ENCODE measurements around the gene PGAP3. TPM values are rescaled to one million over a fixed set of nuclear protein-coding genes. Genes with fewer than 3 reads are reported as not detected.
A peak's percentile ranks its signal among the peaks of the same experiment; 100 is the strongest.

The PGAP3 gene
- total and polyA plus RNA-seq, 3 donors from 2014 or later, result 21.1 to 37.4 (median 28.6) TPM

DNA sequence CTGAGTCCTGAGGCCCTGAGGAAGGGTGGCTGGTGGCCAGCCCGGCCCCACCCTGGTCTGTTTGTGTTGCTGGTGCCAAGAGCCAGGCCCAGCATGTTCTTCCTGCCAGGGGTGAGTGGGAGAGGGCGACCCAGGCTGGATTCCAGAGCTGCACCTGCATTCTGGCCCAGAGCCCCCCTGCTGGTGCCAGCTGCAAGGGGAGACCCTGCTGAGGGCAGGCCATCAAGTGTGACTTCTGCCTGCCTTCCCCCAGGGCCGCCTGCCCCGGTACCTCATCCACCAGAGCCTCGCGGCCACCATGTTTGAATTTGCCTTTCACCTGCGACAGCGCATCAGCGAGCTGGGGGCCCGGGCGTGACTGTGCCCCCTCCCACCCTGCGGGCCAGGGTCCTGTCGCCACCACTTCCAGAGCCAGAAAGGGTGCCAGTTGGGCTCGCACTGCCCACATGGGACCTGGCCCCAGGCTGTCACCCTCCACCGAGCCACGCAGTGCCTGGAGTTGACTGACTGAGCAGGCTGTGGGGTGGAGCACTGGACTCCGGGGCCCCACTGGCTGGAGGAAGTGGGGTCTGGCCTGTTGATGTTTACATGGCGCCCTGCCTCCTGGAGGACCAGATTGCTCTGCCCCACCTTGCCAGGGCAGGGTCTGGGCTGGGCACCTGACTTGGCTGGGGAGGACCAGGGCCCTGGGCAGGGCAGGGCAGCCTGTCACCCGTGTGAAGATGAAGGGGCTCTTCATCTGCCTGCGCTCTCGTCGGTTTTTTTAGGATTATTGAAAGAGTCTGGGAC, 25.1 kb downstream of the PGAP3 start:
- Histone ChIP-seq H3K27ac (no peak overlapping the region), H3K27me3 (no peaks in the 10 kb centered on the region), H3K4me1 (peaks cover 19% of the 10 kb centered on the region), H3K36me3 (ENCODE audit: low read depth, missing control alignments) (no peaks in the 10 kb centered on the region), H3K4me3 (no peak overlapping the region), H3K9me3 (no peaks in the 10 kb centered on the region)
- intact Hi-C loops (cut with DNase I; ENCODE audit: low total_unique reads), result no loop called here
- DNase-seq, result no peak
- WGBS, 2 donors, result 89 to 90% methylated on average over 14 to 21 of the region's 22 CpGs
- TF ChIP-seq POLR2A (IDR thresholded peaks at IDR 0.05) (no peak), CTCF (IDR thresholded peaks at IDR 0.05) (no peak)

DNA sequence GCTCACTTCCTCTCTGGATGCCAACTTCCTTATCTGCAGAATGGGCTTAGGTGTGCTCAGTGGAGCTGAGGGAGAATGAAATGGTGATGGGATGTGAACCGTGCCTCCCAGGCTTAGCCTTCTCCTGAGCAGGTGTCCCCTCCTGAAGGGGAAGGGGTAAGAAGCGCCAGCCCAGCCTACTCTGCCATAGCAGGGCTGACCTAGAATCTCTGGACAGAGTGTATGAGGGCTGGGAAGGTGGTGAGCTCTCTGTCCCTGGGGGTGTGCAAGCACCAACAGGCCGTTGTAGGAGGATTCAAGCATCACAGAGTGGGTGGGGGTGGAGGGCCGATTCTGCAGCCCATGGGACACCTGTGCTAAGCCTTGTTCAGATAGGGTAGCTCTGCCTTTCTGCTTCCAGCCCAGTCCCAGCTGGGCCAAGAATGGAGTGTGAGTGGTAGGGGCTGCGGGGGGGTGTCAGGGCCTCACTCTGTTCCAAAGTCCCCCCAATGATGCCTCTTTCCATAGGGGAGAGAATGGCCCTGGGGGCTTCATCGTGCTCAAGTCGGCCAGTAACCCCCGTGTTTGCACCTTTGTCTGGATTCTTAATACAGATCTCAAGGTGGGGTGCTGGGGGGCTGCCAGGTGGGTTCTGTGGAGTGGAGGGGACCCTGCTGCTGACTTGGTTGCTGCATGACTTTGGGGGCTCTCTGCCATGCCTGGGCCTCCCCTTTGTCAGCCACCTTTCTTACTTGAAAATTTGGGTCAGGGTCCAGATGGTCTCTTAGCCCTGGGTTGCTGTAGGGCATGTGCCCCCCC, 25.9 kb downstream of the PGAP3 start:
- 73 to 90% methylated on average over 3 to 8 of the region's 8 CpGs for whole genome bisulfite sequencing, 2 donors
- Histone ChIP-seq H3K9me3 (no peaks in the 10 kb centered on the region), H3K27ac (no peak overlapping the region), H3K4me1 (peaks cover 11% of the 10 kb centered on the region), H3K27me3 (no peaks in the 10 kb centered on the region), H3K36me3 (ENCODE audit: low read depth, missing control alignments) (no peaks in the 10 kb centered on the region), H3K4me3 (no peak overlapping the region)
- no peak for DNase-seq
- no peak for TF ChIP-seq CTCF (IDR thresholded peaks at IDR 0.05)
- no peak for TF ChIP-seq POLR2A (IDR thresholded peaks at IDR 0.05)
- intact Hi-C loops (cut with DNase I; ENCODE audit: low total_unique reads), result no loop called here

DNA sequence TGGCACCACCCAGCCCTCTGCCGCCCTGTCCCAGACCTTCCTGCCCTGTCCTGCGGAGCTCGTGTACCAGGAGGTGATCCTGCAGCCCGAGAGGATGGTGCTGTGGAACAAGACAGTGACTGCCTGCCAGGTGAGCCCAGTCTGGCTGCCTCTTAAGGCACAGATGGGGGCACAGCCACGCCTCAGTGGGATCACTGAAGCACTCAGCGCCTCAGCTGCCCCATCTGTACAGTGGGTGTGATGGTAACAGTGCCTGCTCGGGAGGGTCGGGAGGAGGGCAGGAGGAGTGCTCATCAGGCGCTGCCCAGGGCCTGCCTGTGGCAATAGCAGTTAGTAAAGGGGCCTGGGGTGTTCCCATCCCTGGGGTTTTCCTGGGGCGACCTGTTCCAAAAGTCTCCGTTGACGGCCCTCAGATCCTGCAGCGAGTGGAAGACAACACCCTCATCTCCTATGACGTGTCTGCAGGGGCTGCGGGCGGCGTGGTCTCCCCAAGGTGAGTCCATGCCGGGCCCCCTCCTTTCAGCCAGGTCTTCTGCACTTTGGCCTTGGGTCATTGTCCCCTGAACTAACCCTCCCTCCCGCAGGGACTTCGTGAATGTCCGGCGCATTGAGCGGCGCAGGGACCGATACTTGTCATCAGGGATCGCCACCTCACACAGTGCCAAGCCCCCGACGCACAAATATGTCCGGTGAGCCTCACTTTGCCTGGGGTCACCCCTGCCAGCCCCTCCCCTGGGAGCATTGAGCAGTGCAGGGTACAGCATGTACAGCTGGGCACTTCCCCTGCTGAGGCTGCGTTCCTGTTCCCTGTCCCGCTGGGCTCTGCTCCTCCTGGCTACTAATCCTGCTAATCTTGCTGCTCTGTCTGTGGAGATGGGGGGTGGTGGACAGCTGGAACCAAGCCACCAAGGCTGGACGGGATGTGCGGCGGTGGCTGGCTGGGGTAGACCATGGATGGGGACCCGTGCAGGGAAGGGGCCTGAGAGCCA, 27.2 kb downstream of the PGAP3 start:
- intact Hi-C loops (cut with DNase I; ENCODE audit: low total_unique reads), result no loop called here
- TF ChIP-seq CTCF (IDR thresholded peaks at IDR 0.05), result no peak
- TF ChIP-seq POLR2A (IDR thresholded peaks at IDR 0.05), result no peak
- Histone ChIP-seq H3K9me3 (no peaks in the 10 kb centered on the region), H3K36me3 (ENCODE audit: low read depth, missing control alignments) (no peaks in the 10 kb centered on the region), H3K4me3 (no peak overlapping the region), H3K4me1 (peaks cover 4% of the 10 kb centered on the region), H3K27me3 (no peaks in the 10 kb centered on the region), H3K27ac (peak overlapping the region; percentile 24 to 69)
- DNase-seq, result no peak
- 69 to 85% methylated on average over 21 to 35 of the region's 35 CpGs for WGBS, 2 donors

GRCh38 chr17:39660011-39660360, 27.9 kb downstream of the PGAP3 start:
- Histone ChIP-seq H3K36me3 (ENCODE audit: low read depth, missing control alignments) (no peaks in the 10 kb centered on the region), H3K4me1 (peaks cover 4% of the 10 kb centered on the region), H3K9me3 (no peaks in the 10 kb centered on the region), H3K27me3 (no peaks in the 10 kb centered on the region), H3K4me3 (no peak overlapping the region), H3K27ac (peak overlapping the region; percentile 24 to 69)
- intact Hi-C loops (cut with DNase I; ENCODE audit: low total_unique reads), result no loop called here
- no peak for DNase-seq
- 74 to 78% methylated on average over 5 of the region's 5 CpGs for WGBS, 2 donors
- TF ChIP-seq CTCF (IDR thresholded peaks at IDR 0.05), result no peak
